ENCODE results near the gene PAK4. TPM values are rescaled to one million over a fixed set of nuclear protein-coding genes. Genes with fewer than 3 reads are reported as not detected.

PAK4 gene
- total and polyA plus RNA-seq, 9 of the 15 experiments (the other 6 are each of a cell fraction or from before 2014, with no cell fraction given) = 0.21 to 33.5 (median 5.8) TPM

DNA sequence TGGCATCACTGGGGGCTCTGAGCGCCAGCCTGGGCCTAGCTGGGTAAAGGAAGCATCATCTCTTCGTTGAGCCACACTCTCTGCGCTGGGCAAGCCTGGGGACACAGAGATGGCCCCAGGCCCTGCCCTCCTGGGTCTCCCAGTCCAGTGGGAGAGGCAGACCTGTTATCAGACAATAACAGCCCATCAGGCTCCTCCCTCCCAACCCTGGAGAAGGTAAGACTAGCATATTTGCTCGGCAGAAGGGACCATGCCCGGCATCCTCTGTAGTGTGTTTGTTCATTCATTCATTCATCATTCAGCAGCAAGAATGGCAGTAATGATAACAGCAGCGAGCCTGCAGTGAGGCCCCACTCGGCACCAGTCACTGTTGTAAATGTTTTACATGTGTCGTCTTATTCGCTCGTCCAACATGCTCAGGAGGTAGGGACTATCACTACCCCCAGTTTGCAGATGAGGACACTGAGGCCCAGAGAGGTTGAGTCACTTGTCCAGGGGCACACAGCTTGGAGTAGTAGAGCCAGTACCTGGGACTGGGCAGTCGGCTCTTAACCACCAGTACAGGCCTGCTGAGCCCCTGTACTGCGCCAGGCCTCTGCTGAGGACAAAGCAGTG is 33.2 kb downstream of the PAK4 start (continued):
- TF ChIP-seq, protein P1, sequence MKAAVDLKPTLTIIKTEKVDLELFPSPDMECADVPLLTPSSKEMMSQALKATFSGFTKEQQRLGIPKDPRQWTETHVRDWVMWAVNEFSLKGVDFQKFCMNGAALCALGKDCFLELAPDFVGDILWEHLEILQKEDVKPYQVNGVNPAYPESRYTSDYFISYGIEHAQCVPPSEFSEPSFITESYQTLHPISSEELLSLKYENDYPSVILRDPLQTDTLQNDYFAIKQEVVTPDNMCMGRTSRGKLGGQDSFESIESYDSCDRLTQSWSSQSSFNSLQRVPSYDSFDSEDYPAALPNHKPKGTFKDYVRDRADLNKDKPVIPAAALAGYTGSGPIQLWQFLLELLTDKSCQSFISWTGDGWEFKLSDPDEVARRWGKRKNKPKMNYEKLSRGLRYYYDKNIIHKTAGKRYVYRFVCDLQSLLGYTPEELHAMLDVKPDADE (conservative IDR thresholded peaks at IDR 0.05; ENCODE audit: control insufficient read depth, low read depth, low read length) = no peak
- TF ChIP-seq ZEB2 (IDR thresholded peaks at IDR 0.05) = no peak
- TF ChIP-seq KDM1A (IDR thresholded peaks at IDR 0.05) = peak; percentile 63 to 77

DNA sequence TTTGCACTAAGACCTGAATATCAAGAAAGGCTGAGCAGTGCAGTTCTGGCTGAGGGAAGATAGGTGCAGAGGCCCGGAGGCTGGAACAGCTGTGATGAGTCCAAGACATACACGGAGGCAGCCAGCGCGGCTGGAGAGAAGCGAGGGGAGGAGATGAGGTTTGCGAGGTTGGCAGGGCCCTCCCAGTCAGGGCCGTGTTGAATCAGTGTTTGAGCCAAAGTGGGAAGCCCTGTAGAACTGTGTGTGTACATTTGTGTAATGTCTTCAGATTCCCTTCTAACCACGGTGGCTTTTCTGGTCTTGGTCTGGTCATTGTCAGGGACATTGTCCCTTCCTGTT is 34.9 kb downstream of the PAK4 start:
- WGBS (ENCODE audit: insufficient coverage, low coverage, missing lambda C conversion rate) = 54% methylated on average over 8 of the region's 8 CpGs

More for the DNA sequence above, 34.9 kb downstream of the PAK4 start:
- Histone ChIP-seq H3K4me2 (ENCODE audit: insufficient read depth, low read length) (no peak overlapping the region), H3K4me3 (no peak overlapping the region), H2AFZ (ENCODE audit: low read depth, low read length) (no peak overlapping the region), H3K9me3 (replicated peaks; ENCODE audit: control insufficient read depth, insufficient read depth, low read depth, low read length) (no peaks in the 10 kb centered on the region), H3K27ac (ENCODE audit: extremely low read depth, low read depth, low read length) (no peak overlapping the region), H3K9me1 (ENCODE audit: control insufficient read depth, insufficient read depth, low read length) (peaks cover 15% of the 10 kb centered on the region), H3K9ac (ENCODE audit: insufficient read depth in 1 of 2, low read depth in 2 of 2, low read length in 2 of 2) (peak overlapping the region in 1 of 2 experiments; percentile 53; a peak in 1 of 4 replicates), H3K4me1 (replicated peaks in 1 of 2; ENCODE audit: control insufficient read depth in 2 of 2, insufficient read depth in 2 of 2, low read length in 2 of 2) (peaks cover 27 to 60% of the 10 kb centered on the region in 2 experiments), H3K27me3 (ENCODE audit: control insufficient read depth in 2 of 2, insufficient read depth in 2 of 2, low read length in 2 of 2) (no peaks in the 10 kb centered on the region), H3K36me3 (ENCODE audit: control insufficient read depth, insufficient read depth, low read length) (peaks cover 5% of the 10 kb centered on the region; the same call in 1 of the 3 replicates), H3K79me2 (ENCODE audit: control insufficient read depth, insufficient read depth, low read length) (peaks cover 53% of the 10 kb centered on the region), H4K20me1 (replicated peaks; ENCODE audit: control insufficient read depth, insufficient read depth, low read length) (peaks cover 35% of the 10 kb centered on the region)
- no peak for FAIRE-seq
- POLR2A ChIA-PET = no interaction called here
- TF ChIP-seq, protein P2, sequence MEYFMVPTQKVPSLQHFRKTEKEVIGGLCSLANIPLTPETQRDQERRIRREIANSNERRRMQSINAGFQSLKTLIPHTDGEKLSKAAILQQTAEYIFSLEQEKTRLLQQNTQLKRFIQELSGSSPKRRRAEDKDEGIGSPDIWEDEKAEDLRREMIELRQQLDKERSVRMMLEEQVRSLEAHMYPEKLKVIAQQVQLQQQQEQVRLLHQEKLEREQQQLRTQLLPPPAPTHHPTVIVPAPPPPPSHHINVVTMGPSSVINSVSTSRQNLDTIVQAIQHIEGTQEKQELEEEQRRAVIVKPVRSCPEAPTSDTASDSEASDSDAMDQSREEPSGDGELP (CRISPR knock-in tag; IDR thresholded peaks at IDR 0.05; ENCODE audit: borderline replicate concordance) = peak; percentile 17; the same call in 1 of the 2 replicates
- no peak for TF ChIP-seq E2F3 (CRISPR knock-in tag; IDR thresholded peaks at IDR 0.05)
- no peak for TF ChIP-seq ZNF766 (CRISPR knock-in tag; conservative IDR thresholded peaks at IDR 0.05)
- no TSS peak for BruUV-seq (replicated peaks)
- in situ Hi-C loops (cut with MboI) = no loop called here
- ATAC-seq = no peak
- intact Hi-C loops (cut with micrococcal nuclease) = no loop called here
- no peak for DNase-seq (ENCODE audit: extremely low read depth in 1 of 4, low spot score in 3 of 4)
- CTCF ChIA-PET (ENCODE audit: low intra/inter-chr PET ratio) = no interaction called here
